HG02642 (cell line): ENCODE measurements around the gene IGSF22.
A peak's percentile ranks its signal among the peaks of the same experiment; 100 is the strongest.

ENCODE experiments used
- ATAC-seq: cut with Tn5 transposase; IDR thresholded peaks from one replicate; pipeline ENCODE4 v1.9.1; 2021; ENCODE audit warnings: mild to moderate bottlenecking; ENCODE audit not compliant: unreplicated experiment, poor library complexity

IGSF22 gene

DNA sequence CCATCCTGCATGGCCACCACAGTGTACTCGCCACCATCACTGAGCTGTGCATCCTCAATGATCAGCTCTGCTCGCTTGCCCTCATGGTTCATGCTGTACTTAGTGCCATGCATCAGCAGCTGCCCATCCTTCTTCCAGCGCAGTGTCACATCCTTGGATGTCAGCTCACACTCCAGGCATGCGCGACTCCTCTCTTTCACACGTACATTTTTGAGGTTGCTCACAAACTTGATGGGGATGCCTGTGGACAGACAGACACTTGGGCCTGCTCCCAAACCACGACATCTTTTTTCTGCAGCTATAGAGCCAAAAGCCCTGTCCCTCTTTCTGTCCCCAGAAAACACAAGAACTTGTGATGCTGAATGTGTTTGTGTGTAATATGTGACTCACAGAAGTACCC lies 10.5 kb downstream of the IGSF22 start:
- ATAC-seq: no peak

DNA sequence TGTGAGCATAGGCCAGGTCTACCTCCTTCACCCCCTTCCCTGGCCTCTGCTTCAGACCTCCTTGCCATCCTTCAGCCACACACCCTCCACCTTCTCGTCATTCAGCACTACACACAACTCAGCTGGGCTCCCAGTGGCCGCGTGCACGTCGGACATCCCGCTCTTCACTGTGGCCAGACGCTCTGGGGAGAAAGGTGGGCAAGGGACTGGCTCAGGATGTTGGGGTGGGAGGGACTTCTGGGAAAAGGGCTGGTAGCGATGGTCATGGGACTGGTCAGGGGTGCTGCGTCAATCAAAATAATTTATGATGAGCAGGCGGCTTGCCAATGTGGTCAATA lies 11.6 kb downstream of the IGSF22 start:
- no peak for ATAC-seq

DNA sequence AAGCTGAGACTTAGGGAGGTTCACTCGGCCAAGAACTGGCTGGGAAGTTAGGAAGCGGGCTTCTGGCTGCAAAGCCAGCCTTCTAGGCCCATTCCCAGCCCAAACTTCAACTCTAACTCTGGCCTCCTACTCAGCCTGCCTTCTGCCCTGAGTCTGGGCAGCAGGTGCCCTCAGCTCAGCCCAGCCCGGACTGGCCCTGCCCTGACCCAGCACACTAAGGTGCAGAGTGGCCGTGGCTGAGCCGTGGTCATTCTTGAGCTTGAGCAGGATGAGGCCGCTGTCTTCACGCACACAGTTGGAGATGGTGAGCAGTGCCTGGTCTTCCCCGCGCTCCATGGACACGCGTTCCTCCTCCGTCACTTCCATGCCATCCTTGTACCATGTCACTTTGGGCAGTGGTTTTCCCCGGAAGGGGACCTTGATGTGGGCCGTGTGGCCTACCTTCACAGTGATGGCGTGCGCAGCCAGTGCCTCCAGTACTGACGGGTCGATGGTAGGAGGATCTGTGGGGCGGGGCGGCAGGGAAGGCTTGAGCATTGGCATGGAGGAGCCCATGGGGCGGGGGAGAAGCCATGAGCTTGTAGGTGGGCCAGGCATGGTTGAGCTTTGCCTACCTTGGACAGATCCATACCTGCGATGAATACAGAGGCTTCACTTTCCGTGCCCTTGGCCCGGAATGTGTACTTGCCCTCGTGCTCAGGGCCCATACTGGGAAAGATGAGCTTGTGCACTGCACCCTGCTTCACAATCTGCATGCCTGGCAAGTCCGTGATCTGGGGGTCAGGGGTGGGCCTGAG lies 12.1 kb downstream of the IGSF22 start:
- no peak for ATAC-seq

DNA sequence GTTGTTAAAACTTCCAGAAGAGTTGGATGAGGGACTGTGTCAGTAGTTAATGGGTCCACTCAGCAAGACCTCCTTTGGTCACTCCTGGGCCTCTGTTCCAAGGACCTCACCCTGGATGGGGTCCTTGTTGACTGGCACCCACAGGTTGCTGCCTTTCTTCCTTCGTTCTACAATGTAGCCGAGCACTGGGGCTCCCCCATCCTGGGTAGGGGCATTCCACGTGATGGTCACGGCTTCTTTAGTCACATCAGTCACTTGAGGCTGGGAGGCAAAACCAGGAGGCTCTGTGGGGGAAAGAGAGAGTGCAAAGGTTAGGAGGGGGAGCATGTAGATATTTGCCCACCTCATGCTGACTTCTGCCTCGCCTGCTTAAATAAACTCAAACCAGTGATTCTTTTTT lies 15.4 kb downstream of the IGSF22 start:
- ATAC-seq: no peak

DNA sequence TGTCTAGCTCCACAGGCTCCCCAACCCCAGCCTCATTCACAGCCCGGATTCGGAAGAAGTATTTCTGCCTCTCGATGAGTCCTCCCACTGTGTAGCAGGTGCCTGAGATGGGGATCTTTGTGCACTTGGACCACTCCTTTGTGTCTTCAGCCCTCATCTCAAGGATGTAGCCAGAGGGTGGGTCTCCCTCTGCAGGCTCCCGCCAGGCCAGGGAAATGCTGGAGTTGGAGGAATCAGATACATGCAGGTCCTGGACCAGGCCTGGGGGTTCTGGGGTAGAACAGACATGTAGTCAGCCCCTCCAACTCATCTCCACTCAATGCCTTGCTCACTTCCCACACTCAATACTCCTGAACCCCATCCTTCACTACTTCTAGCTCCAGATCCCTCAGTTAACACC lies 16.6 kb downstream of the IGSF22 start:
- ATAC-seq: no peak

DNA sequence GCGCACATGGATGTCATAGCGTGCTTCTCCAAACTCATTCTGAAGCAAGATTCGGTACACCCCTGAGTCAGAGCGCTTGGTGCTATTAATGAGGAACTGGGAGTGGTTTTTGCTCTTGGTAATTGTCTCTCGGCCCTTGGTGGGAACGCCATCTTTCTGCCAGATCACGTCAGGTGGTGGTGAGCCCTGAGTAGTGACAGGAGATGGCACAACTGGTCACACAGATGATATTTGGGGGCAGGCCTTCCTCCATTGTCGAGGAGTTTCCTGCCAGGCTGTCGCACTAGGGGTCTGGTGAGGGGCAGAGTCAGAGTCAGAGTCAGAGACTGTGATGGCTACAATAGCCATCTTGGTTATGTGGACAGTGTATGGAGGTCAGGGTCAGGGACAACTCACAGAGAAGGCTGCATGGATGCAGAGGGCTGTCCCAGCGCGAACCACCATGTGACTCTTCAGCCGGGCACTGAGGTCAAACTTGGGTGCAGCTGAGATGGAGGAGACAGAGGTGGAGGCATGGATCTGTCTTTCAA lies 18.1 kb downstream of the IGSF22 start:
- ATAC-seq: no peak

DNA sequence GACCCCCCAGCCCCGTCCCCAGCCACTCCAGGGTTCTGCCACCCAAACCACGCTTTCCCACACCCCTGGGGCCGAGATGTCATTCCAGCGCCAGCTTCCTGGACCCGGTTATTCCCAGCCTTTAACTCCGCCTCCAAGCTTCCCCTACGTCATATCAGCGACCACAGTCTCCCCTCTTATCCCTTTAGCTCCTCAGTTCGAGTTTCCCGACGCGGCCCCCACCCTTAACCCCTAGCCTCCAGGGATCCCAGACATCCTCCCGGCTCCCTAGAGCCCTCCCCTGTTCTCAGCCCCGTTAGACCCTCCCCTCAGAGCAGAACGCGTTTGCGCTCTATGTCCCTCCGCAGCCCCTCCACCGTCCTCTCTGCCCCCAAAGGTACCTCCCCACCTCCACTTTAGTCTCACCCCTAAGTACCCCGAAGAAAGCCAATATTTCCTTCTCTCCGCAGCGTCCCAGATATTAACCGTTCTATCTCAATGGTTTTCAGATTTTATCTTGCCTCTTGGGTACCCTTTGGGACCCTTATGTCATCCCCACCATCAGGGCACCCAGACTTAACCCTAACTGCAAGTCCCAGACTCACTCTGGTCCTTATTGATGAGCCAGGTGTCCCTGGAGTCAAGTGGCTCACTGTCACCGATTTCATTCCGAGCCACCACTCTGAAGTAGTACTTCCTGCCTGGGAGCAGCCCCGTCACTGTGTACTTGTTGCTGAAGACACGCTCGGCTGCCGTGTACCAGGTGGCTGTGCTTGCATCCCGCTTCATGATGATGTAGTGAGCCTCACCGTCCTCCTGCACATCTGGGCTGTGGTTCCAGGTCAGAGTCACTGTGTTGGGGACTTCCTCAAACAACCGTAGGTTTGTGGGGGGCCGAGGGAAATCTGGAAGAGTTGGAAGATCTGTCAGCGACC lies 19.4 kb downstream of the IGSF22 start:
- ATAC-seq: peak; percentile 54

DNA sequence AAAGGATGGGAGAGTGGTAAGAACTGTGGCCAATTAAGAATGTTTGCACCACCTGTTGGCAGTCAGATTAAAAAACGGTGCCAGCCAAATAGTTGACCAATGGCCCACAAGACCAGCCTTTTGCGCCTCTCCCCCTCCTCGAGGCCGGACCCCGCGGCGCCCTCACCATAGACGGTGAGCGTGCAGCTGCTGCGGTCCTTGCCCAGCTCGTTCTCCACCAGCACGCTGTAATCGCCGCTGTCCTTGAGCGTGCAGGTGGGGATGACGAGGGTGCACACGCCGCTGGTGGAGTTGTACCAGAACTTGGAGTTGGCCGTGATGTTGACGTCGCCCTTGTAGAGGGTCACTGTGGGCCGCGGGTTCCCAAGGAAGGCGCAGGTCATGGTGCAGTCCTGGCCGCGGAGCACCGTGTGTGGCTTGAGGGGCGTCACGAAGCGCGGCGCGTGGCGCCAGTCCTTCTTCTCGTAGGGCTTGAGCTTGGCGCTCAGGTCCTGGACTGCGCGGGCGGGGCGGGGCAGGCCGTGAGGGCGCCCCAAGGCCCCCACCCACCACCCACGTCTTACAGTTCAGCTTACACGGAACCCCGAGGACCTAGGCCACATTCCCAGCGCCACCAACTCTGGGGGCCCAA lies 20.2 kb downstream of the IGSF22 start:
- ATAC-seq: no peak

DNA sequence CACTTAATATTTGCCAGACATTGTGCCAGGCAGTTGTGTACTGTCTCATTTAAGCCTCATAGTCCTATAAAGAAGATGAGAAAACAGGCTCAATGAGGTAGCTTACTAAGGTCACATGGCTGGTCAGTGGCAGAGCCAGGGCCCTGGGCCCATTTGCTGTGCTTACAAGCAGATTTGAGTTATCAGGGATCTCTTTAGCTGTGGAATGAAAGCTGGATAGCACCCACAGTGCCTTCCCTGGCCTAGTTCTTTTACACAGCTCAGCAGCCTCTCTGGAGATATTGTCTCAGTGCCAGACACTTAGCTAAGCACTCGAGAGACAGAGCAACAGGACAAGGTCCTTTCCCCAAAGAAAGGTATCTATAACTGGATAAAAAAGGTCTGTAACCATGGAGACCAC lies 21.3 kb downstream of the IGSF22 start:
- no peak for ATAC-seq

DNA sequence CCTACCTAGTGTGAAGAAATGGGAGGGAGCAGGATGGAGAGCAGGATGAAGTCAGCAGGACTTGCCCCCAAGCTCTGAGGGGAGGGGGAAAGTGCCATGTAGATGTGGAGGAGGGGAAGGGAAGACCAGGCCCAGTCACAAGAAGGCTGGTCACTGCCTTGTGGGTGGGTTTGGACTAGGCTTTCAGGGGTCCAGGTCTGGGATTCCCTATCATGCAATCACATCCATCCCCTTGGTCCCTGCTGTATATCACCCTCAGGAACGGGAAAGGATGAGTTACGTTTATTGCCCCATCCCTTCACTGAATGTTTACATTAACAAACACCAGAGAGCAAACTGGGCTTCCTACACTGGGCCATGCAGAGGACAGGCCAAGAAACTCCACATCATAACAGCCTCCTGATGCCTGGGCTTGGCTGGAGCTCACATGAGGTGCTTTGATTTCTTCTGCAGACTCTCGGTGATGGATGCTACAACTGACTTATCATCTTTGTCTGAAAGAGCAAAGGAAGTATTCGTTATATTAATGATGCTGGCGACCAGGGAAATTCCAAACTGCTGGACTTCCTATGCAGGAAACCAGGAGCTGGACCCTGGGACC lies 21.8 kb downstream of the IGSF22 start:
- no peak for ATAC-seq

DNA sequence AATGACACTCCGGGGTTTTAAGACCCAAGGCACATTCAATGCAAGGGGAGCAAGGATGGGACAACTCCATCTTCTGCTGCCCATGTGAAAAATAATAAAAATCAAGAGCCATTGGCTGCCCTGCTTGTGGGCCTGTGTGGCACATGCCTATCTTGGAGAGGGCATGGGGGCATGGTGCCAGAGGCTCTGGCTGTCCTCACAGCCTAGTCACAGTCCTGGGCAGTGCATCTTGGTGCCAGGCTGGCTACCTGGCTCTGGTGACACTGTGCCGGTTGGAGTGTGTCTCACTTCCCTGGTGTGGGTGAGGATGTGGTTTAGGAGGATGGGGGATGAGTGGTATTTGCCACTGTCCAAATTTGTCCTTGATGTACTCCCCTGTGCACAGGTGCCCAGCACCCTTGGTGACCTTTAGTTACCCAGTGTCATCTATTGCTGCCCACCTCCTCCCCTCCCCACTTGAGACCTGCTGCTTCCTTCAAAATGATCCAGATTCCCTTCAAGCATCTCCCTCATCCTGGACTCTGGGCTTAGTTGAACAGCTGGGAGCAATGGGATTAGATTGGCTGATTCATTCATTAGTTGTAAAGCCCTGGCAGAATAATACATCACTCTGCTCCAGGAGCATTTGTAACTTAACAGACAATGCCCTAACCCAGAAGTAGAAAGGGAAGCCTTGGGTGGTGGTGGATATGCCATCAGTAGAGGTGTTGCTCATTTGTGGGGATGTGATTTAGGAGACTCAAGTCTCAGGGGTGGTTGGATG lies 22.8 kb downstream of the IGSF22 start:
- ATAC-seq: no peak

DNA sequence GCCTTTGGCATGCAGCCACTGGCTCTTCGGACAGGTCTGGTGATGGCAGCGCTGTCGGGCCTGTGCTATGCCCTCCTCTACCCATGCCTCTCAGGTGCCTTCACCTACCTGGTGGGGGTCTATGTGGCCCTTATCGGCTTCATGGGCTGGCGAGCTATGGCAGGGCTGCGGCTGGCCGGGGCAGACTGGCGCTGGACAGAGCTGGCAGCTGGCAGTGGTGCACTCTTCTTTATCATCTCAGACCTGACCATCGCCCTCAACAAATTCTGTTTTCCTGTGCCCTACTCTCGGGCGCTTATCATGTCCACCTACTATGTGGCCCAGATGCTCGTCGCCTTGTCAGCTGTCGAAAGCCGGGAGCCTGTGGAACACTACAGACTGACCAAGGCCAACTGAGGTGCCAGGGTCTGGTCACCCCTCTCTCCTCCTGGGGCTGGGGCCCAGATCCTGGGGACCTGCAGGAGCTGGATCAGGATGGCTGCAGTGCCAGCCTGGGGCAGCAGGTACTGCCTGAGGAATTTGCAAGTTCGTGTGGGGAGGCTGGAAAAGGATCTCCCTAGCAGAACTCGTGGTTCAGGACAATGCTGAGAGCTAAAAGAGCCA lies 24.3 kb downstream of the IGSF22 start:
- ATAC-seq: no peak

DNA sequence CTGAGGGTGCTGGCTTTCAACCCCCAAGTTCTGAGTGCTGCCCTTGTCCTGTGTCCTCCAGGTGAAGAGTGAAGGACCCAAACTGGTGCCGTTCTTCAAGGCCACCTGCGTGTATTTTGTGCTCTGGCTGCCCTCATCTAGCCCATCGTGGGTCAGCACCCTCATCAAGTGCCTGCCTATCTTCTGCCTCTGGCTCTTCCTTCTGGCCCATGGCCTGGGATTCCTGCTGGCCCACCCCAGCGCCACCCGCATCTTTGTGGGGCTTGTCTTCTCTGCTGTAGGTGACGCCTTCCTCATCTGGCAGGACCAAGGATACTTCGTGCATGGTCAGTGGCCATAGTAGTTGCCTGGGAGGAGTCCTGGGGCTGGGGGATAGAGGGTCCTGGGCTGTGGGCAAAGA lies 25.1 kb downstream of the IGSF22 start:
- ATAC-seq: no peak

DNA sequence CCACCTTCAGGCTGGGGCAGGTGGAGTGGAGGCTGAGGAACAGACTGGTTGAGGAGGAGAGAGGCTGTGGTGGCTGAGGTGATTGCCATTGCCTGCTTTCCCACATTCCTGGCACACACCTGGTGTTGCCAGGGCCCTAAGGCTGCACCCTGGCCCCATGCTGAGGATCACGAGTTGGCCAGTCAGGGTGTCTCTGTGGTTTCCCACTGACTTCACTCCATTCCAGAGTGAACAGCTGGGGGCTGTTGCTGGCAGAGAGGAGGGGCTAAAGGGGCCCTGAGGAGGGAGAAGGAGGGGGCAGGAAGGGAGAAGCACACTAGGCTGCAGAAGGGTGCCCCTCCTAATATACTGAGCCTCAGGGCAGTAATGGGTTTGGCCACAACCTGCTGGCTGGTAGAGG lies 25.6 kb downstream of the IGSF22 start:
- no peak for ATAC-seq

DNA sequence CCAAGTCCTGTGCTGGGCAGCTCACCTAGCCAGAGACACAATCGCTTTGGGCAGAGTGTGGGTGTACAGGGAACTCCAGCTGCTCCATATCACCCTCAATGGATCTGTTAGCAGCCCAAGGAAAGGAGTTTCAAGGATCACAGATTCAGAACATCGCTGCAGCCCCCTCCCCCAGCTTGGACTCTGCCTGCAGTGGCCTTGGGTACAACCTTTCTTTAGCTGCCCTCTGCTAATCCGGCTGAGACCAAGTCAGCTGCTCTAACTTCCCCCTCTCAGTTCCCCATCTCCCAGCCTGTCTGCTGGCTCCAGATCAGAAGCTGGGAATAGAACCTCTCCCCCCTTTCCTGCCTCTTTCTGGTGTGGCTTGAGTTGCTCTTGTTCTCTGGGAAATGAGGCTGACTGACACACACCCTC lies 26.1 kb downstream of the IGSF22 start:
- ATAC-seq: no peak

DNA sequence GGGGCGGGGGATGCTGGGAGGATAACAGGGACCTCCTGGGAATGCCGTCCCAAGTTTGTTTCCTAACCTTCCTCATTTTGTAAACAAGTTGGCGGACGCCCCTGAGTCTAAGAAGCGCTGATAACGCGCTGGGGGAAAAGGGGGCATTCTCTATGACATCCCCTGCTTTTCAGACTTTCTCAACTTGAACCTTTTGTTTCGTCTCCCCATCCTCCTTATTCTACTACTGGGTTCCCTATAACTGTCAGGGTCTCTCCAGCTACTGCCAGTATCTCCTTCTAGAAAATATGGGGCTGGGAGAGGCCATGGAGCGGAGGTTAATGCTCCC lies 26.8 kb downstream of the IGSF22 start:
- ATAC-seq: no peak

DNA sequence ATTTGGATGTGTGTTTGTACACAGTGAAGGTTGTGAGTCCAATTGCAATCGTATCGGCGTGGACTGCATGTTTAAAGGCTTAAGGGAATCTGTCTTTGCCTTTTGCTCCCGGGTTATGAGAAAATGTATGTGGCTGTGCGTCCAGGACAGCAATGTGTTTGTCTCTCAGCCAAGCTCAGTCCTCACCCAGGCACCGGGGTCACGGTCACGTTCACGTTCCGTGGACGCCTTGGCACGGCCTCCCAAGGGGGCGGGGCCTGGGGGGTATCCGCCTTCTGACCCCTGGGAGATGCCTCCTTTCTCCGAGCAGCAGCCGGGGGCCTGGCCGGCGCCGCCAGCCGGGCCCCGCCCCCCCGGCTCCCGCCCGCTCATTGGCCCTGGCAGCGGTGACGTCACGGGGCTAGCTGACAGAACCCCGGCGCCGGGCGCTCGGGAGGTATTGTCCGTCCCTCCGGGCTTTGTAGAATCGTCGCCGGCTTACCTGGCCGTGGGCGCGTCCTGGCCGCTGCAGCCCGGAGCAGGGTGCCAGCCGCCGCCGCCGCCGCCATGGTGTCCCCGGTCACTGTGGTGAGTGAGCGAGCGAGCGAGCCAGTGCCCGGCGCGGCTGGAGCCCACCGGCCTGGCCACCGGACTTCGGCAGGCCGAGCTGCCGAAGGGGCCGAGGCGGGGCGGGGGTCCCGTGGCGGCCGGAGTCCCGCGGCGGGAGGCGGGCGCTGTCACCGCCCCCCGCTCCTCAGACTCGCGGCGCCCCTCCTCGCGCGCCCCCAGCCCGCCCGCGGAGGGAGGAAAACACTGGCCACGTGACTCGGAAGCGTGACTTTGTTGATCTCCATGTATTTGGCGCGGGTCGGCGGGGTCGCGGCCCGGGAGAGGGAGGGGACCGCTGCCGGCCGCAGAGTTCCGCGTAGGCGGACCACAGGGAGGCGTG lies 27.4 kb downstream of the IGSF22 start, which contains the start of gene TMEM86A:
Gene TMEM86A (plus strand): TSS at position 439 of the 928 bp plus-strand sequence. CDS start 108 bp downstream, at position 547.
- ATAC-seq: peak; percentile 96

DNA sequence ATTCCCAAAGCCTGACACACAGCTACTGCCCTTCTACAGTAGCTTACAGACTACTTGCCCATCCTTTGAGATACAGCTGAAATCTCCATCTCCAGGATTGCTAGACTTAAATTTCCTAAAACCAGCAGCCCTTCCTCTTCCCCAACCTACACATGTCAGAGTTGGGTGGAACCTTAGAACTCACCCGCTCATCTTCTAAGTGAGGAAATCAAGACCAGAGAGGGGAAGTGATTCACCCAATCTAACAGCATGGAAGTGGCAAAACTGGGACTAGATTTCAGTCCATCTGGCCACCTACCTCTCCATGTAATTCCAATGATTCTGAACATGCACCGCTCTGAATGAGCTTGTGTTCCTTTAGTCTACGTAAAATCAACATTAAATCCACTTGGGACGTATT lies 28.4 kb downstream of the IGSF22 start:
- no peak for ATAC-seq
